Astrocyte (in vitro differentiated cells and primary cell): Measurements from ENCODE around the gene TRUB2.

Experiments used
- CTCF ChIP-seq: IDR thresholded peaks from 2 replicates; pipeline ENCODE4 v1.5.1; 2011; ENCODE audit warnings: low read depth, mild to moderate bottlenecking, inconsistent platforms, low read length, moderate library complexity; ENCODE audit not compliant: insufficient read depth
- EZH2 ChIP-seq: IDR thresholded peaks from 2 replicates; pipeline ENCODE4 v1.6.1; 2012; ENCODE audit warnings: mild to moderate bottlenecking, low read length, inconsistent platforms; ENCODE audit not compliant: insufficient read depth

- TF ChIP-seq EZH2 (no peak), CTCF (no peak)
Observed at GRCh38 chr9:128321343-128321742, 904 bp downstream of the TRUB2 start.
